ENCODE measurements around the gene STRADB. TPM values are rescaled to one million over a fixed set of nuclear protein-coding genes. Genes with fewer than 3 reads are reported as not detected.

STRADB gene, protein sequence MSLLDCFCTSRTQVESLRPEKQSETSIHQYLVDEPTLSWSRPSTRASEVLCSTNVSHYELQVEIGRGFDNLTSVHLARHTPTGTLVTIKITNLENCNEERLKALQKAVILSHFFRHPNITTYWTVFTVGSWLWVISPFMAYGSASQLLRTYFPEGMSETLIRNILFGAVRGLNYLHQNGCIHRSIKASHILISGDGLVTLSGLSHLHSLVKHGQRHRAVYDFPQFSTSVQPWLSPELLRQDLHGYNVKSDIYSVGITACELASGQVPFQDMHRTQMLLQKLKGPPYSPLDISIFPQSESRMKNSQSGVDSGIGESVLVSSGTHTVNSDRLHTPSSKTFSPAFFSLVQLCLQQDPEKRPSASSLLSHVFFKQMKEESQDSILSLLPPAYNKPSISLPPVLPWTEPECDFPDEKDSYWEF
- 10 to 100 TPM in 3 of 4 donors, 1 to 10 TPM in 1; 5.4 to 27.2 (median 22.0) TPM for total RNA-seq

DNA sequence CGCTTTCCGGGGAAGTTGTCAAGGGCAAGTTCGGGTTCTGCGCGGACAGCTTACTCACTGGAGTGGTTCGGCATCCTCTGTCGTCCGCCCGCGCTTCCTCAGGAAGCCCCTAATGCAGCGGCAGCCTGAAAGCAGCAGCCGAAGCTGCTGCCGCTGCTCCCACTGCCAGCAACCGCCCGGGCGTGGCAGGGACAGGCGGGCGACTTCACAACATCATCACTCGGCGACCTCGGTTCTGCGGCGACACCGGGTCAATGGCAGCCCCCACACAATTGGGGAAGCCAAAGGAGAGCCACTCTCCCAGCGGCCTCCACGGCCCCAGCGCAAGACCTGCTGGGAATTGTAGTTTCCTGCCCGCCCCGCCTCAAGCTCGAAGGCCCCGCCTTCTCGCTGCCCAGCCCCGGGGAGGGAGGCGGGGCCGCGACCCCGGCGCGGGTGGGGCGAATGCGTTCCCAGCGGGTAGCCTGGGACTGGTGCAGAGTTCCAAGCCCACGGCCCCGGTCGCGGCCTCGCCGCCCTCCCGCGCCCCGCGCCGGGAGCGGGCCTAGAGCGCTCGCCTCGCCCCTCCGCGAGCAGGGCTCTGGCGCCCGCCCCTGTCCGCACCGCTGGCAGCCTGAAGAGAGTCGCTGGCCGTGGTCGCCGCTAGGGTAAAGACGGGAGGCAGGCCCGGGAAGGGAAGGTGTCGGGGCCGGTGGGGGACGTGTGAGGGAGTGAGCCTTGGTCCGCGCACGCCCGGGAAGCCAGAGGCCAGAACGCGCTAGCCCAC lies at the start of gene STRADB, which contains the start of gene TRAK2:
STRADB (plus strand) TSS at position 449 of the 766 bp plus-strand sequence. CDS start 3,101 bp downstream, outside the sequence.
TRAK2 (minus strand) TSS at position 167 of the 766 bp plus-strand sequence. CDS start 30,951 bp downstream, outside the sequence.
- TF ChIP-seq, protein P1, sequence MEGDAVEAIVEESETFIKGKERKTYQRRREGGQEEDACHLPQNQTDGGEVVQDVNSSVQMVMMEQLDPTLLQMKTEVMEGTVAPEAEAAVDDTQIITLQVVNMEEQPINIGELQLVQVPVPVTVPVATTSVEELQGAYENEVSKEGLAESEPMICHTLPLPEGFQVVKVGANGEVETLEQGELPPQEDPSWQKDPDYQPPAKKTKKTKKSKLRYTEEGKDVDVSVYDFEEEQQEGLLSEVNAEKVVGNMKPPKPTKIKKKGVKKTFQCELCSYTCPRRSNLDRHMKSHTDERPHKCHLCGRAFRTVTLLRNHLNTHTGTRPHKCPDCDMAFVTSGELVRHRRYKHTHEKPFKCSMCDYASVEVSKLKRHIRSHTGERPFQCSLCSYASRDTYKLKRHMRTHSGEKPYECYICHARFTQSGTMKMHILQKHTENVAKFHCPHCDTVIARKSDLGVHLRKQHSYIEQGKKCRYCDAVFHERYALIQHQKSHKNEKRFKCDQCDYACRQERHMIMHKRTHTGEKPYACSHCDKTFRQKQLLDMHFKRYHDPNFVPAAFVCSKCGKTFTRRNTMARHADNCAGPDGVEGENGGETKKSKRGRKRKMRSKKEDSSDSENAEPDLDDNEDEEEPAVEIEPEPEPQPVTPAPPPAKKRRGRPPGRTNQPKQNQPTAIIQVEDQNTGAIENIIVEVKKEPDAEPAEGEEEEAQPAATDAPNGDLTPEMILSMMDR (IDR thresholded peaks at IDR 0.05): peak in 3 of 4 experiments; percentile 41 to 63 (median 42)
- TF ChIP-seq POLR2A (IDR thresholded peaks at IDR 0.05): peak; percentile 67 to 72
- no peaks in the 10 kb centered on the region for H3K4me1 ChIP-seq
- peak within 1 kb of the TSS; percentile 89 to 92 for H3K27ac ChIP-seq
- H3K4me3 ChIP-seq: peak within 1 kb of the TSS; percentile 62 to 95
- DNase-seq: peak; percentile 92 to 93
- H3K36me3 ChIP-seq: no peaks in the 10 kb centered on the region
- intact Hi-C loops (cut with DNase I; ENCODE audit: low total_unique reads): no loop called here
- H3K9me3 ChIP-seq: no peaks in the 10 kb centered on the region
- H3K27me3 ChIP-seq: no peaks in the 10 kb centered on the region

DNA sequence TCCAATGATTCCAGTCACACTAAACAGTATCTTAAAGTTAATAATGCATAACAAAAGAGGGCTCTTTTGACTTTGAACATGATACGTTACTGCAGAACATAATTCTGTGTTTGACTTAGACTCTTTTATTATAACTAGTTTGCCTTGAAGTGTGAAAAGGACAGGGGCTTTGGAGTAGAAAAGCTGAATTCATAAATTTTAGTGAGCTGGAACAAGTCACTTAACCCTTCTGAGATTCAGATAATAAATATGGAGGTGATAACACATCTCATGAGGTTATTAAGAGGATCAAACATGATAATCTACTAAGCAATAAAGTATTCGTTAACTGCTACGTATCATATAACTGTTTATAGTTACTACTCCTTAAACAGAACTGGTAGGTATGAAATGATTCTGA lies 49.7 kb upstream of the STRADB start:
- Histone ChIP-seq H3K36me3 (no peaks in the 10 kb centered on the region), H3K4me3 (no peak overlapping the region), H3K9me3 (no peaks in the 10 kb centered on the region), H3K4me1 (peaks cover 0 to 26% of the 10 kb centered on the region in 2 donors), H3K27ac (no peak overlapping the region), H3K27me3 (no peaks in the 10 kb centered on the region)
- intact Hi-C loops (cut with DNase I; ENCODE audit: low total_unique reads): no loop called here
- TF ChIP-seq POLR2A (IDR thresholded peaks at IDR 0.05): no peak
- TF ChIP-seq, protein P1 (IDR thresholded peaks at IDR 0.05): no peak
- DNase-seq: no peak

DNA sequence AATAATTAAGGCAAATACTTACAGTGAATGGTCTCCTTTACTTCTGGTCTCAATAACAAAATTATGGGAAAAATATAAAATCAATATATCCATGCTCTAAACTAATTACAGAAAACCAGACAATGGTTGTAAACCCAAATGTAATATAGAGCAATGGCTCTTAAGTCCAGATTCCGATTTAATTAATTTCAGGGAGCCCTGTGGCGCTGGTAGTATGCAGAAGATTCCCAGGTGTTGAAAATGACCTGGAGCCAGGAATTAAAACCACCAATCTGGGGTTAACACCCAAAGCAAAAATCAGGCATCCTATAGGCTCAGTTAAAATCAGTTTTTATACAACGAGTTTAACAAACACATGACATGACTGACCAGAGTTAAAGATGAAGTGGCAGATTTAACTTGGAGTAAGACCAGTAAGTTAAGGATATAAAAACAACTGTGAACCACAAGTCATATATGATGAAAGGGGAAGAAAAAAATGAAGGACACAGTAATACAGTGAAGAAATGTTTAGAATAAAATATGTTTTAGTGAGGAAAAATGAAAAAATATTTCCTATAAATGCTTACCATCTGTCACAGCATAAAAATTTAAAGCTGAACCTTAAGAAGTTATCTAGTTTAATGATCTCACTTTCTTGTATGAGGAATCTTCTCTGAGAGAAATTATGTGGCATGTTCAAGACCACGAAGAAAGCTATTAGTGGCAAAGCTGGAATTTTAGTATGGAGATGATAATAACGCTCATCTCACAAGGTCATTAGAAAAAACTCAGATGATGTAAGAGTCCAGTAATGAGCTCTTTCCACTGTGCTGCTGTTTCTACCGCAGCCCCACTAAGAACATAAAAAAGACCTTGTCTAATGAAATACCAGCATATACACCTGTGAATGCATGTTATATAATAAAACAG lies 48.6 kb upstream of the STRADB start:
- Histone ChIP-seq H3K4me1 (peaks cover 0 to 27% of the 10 kb centered on the region in 2 donors), H3K27me3 (no peaks in the 10 kb centered on the region), H3K36me3 (no peaks in the 10 kb centered on the region), H3K9me3 (no peaks in the 10 kb centered on the region), H3K27ac (peak overlapping the region in 1 of 2 donors; percentile 30), H3K4me3 (no peak overlapping the region)
- DNase-seq: no peak
- TF ChIP-seq, protein P1 (IDR thresholded peaks at IDR 0.05): no peak
- intact Hi-C loops (cut with DNase I; ENCODE audit: low total_unique reads): no loop called here

DNA sequence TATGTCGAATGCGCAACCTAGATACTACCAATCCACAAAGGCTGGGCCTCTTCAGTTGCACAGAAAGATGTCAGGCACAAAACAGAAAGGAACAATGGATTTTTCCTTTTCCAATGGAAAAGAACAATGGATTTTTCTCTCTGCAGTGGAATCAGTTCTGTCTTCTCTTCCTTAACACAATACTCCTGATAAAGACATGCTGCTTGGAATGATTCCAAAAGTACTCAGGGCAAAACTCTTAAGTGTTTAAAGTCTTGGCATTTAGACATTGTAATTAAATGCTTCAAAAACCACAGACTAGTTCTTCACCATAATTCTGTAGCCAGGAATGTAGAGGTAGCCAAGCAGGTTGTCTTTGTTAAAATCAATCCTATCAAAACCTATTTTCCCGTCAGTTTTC lies 47.7 kb upstream of the STRADB start:
- no peak for DNase-seq
- peaks cover 0 to 27% of the 10 kb centered on the region in 2 donors for H3K4me1 ChIP-seq
- no peaks in the 10 kb centered on the region for H3K36me3 ChIP-seq
- H3K27me3 ChIP-seq: no peaks in the 10 kb centered on the region
- H3K27ac ChIP-seq: peak overlapping the region in 1 of 2 donors; percentile 30
- H3K4me3 ChIP-seq: no peak overlapping the region
- H3K9me3 ChIP-seq: no peaks in the 10 kb centered on the region
- TF ChIP-seq POLR2A (IDR thresholded peaks at IDR 0.05): no peak
- TF ChIP-seq, protein P1 (IDR thresholded peaks at IDR 0.05): no peak
- intact Hi-C loops (cut with DNase I; ENCODE audit: low total_unique reads): no loop called here
